H1 (cell line): ENCODE results near the gene CSRP1. TPM values are rescaled to one million over a fixed set of nuclear protein-coding genes. Genes with fewer than 3 reads are reported as not detected.

Experiments used
- BACH1 ChIP-seq: IDR thresholded peaks from 2 replicates; pipeline ENCODE4 v1.6.1; 2012; ENCODE audit warnings: low read length, improper control_type of control experiment
- EZH2 ChIP-seq: fragments of 200-600 bp; sonication (generic); IDR thresholded peaks from 2 replicates; pipeline ENCODE4 v1.7.1; 2012; ENCODE audit warnings: low read depth, mild to moderate bottlenecking, moderate library complexity, low read length, inconsistent platforms; ENCODE audit not compliant: severe bottlenecking
- FOSL1 ChIP-seq: IDR thresholded peaks from 2 replicates; pipeline ENCODE4 v1.6.1; 2011; ENCODE audit warnings: mild to moderate bottlenecking, low read depth, low read length, moderate library complexity; ENCODE audit not compliant: insufficient read depth
- NRF1 ChIP-seq: IDR thresholded peaks from 2 replicates; pipeline ENCODE4 v1.6.1; 2011; ENCODE audit warnings: mild to moderate bottlenecking, low read depth, low read length, improper control_type of control experiment
- SAP30 ChIP-seq: fragments of 300-600 bp; sonication (generic); IDR thresholded peaks from 2 replicates; pipeline ENCODE4 v1.7.1; 2012; ENCODE audit warnings: low read length, moderate library complexity, mild to moderate bottlenecking, inconsistent platforms; ENCODE audit not compliant: insufficient read depth, insufficient replicate concordance
- TAF1 ChIP-seq: IDR thresholded peaks from 2 replicates; pipeline ENCODE4 v1.6.1; 2011; ENCODE audit warnings: mild to moderate bottlenecking, low read depth, low read length
- TAF7 ChIP-seq: optimal IDR thresholded peaks from 2 replicates; pipeline ENCODE3; 2011; ENCODE audit warnings: low read depth, mild to moderate bottlenecking, inconsistent platforms, low read length, moderate library complexity, borderline replicate concordance
- polyA plus RNA-seq, 7 experiments: library from polyadenylated mRNA; depleted of rRNA in 3 of 7; stranded (reverse) in 5 of 7; unstranded in 2 of 7; fragments of >200 nt in 5 of 7; fragments of 200-250 nt in 2 of 7; gene quantifications; 1 replicate in 5 of 7; 2 replicates in 1 of 7; 4 replicates in 1 of 7; pipeline versions ENCODE4 v1.2.1 to v1.2.3, GENCODE V29; 2011 to 2013; ENCODE audit warnings: missing spikeins in 2 of 7, mixed read lengths in 2 of 7
- total RNA-seq: library from RNA; stranded (reverse); fragmentation: NEBNext Ultra II Directional; extraction: Animal tissue kit (Norgen Biotek cat#: 25700); gene quantifications from 2 replicates; pipeline ENCODE4 v1.2.1, GENCODE V29; 2021
- TF ChIP-seq, protein P1 (sequence below): fragments of 300-600 bp; sonication (generic); IDR thresholded peaks from 2 replicates; pipeline ENCODE4 v1.7.1; 2012; ENCODE audit warnings: low read length, moderate library complexity, mild to moderate bottlenecking, inconsistent platforms; ENCODE audit not compliant: insufficient replicate concordance
- TF ChIP-seq, protein P2 (sequence below): IDR thresholded peaks from 2 replicates; pipeline ENCODE4 v1.6.1; 2012; ENCODE audit warnings: inconsistent platforms

Gene CSRP1
- total and polyA plus RNA-seq, 2 of the 8 experiments (the other 6 are each of a cell fraction or from before 2014, with no cell fraction given): 14.2 to 22.3 TPM

DNA sequence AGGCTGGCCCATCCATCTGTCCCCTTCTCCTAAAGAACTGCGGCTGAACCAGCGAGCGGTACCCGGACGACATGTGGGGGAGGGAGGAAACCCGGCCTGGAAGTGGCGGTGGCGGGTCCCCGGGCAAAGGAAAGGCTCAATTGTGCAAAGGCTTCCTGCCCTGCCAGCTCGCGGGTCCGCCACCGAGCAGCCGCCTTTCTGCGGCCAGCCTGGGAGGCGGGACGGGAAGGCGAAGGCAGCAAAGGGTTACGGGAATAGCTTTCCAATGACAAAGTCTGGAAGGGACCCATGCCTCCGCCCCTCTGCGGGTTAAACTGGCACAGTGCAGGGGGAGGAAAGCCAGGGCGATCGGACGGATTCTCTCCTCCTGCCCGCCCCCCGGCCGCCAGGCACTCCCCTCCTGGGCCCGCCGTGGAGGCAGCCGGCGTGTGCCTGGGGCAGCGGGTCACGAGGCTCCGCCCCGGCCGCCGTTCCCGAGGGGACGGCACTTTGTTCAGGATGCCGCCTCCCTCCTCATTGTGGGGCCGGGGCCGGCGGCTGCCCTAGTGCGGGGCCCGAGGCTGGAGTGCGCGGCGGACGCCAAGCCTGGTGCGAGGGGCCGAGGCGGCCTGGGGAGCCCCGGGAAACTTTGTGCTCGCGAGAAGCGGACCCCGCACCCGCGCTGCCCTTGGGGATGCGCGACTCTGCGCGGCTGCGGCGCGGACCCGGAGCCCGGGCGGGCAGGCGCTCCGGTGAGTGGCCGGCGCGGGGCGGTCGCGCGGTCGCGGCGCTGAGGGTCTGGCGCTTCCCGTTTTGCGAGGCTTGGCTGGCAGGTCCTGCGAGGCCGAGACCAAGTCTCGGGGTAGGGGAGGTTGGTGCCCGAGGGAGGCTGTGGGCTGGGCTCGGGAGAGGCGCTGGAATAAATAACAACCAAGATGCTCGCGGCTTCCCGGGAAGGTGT lies 32.0 kb upstream of the CSRP1 start, which contains the start of gene NAV1 (continued):
- TF ChIP-seq, protein P1, sequence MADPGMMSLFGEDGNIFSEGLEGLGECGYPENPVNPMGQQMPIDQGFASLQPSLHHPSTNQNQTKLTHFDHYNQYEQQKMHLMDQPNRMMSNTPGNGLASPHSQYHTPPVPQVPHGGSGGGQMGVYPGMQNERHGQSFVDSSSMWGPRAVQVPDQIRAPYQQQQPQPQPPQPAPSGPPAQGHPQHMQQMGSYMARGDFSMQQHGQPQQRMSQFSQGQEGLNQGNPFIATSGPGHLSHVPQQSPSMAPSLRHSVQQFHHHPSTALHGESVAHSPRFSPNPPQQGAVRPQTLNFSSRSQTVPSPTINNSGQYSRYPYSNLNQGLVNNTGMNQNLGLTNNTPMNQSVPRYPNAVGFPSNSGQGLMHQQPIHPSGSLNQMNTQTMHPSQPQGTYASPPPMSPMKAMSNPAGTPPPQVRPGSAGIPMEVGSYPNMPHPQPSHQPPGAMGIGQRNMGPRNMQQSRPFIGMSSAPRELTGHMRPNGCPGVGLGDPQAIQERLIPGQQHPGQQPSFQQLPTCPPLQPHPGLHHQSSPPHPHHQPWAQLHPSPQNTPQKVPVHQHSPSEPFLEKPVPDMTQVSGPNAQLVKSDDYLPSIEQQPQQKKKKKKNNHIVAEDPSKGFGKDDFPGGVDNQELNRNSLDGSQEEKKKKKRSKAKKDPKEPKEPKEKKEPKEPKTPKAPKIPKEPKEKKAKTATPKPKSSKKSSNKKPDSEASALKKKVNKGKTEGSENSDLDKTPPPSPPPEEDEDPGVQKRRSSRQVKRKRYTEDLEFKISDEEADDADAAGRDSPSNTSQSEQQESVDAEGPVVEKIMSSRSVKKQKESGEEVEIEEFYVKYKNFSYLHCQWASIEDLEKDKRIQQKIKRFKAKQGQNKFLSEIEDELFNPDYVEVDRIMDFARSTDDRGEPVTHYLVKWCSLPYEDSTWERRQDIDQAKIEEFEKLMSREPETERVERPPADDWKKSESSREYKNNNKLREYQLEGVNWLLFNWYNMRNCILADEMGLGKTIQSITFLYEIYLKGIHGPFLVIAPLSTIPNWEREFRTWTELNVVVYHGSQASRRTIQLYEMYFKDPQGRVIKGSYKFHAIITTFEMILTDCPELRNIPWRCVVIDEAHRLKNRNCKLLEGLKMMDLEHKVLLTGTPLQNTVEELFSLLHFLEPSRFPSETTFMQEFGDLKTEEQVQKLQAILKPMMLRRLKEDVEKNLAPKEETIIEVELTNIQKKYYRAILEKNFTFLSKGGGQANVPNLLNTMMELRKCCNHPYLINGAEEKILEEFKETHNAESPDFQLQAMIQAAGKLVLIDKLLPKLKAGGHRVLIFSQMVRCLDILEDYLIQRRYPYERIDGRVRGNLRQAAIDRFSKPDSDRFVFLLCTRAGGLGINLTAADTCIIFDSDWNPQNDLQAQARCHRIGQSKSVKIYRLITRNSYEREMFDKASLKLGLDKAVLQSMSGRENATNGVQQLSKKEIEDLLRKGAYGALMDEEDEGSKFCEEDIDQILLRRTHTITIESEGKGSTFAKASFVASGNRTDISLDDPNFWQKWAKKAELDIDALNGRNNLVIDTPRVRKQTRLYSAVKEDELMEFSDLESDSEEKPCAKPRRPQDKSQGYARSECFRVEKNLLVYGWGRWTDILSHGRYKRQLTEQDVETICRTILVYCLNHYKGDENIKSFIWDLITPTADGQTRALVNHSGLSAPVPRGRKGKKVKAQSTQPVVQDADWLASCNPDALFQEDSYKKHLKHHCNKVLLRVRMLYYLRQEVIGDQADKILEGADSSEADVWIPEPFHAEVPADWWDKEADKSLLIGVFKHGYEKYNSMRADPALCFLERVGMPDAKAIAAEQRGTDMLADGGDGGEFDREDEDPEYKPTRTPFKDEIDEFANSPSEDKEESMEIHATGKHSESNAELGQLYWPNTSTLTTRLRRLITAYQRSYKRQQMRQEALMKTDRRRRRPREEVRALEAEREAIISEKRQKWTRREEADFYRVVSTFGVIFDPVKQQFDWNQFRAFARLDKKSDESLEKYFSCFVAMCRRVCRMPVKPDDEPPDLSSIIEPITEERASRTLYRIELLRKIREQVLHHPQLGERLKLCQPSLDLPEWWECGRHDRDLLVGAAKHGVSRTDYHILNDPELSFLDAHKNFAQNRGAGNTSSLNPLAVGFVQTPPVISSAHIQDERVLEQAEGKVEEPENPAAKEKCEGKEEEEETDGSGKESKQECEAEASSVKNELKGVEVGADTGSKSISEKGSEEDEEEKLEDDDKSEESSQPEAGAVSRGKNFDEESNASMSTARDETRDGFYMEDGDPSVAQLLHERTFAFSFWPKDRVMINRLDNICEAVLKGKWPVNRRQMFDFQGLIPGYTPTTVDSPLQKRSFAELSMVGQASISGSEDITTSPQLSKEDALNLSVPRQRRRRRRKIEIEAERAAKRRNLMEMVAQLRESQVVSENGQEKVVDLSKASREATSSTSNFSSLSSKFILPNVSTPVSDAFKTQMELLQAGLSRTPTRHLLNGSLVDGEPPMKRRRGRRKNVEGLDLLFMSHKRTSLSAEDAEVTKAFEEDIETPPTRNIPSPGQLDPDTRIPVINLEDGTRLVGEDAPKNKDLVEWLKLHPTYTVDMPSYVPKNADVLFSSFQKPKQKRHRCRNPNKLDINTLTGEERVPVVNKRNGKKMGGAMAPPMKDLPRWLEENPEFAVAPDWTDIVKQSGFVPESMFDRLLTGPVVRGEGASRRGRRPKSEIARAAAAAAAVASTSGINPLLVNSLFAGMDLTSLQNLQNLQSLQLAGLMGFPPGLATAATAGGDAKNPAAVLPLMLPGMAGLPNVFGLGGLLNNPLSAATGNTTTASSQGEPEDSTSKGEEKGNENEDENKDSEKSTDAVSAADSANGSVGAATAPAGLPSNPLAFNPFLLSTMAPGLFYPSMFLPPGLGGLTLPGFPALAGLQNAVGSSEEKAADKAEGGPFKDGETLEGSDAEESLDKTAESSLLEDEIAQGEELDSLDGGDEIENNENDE: no peak
- TF ChIP-seq FOSL1: no peak
- TF ChIP-seq, protein P2, sequence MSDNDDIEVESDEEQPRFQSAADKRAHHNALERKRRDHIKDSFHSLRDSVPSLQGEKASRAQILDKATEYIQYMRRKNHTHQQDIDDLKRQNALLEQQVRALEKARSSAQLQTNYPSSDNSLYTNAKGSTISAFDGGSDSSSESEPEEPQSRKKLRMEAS: peak; percentile 7; the same call in 1 of the 2 replicates
- no peak for TF ChIP-seq TAF7
- TF ChIP-seq TAF1: no peak
- peak; percentile 60 for TF ChIP-seq SAP30
- no peak for TF ChIP-seq NRF1
- TF ChIP-seq BACH1: no peak
- TF ChIP-seq EZH2: no peak
